ENCODE measurements around the gene RXFP1.

RXFP1 gene

GRCh38 chr4:158588777-158589176, 67.1 kb downstream of the RXFP1 start:
- Histone ChIP-seq H3K4me3 (ENCODE audit: low read depth, low read length) (no peak overlapping the region), H3K9ac (ENCODE audit: low read depth, low read length) (no peak overlapping the region), H3K9me3 (ENCODE audit: control insufficient read depth, insufficient read depth, low read length) (no peaks in the 10 kb centered on the region), H3K27ac (ENCODE audit: low read depth, low read length) (no peak overlapping the region), H3K36me3 (ENCODE audit: control insufficient read depth, insufficient read depth, low read length) (no peaks in the 10 kb centered on the region), H3K27me3 (ENCODE audit: control insufficient read depth, insufficient read depth, low read length) (no peaks in the 10 kb centered on the region), H3K4me1 (ENCODE audit: control insufficient read depth, insufficient read depth, low read length) (no peaks in the 10 kb centered on the region)

- Histone ChIP-seq H3K9ac (ENCODE audit: low read depth, low read length) (no peak overlapping the region), H3K27me3 (ENCODE audit: control insufficient read depth, insufficient read depth, low read length) (no peaks in the 10 kb centered on the region), H3K9me3 (ENCODE audit: control insufficient read depth, insufficient read depth, low read length) (no peaks in the 10 kb centered on the region), H3K27ac (ENCODE audit: low read depth, low read length) (no peak overlapping the region), H3K4me1 (ENCODE audit: control insufficient read depth, insufficient read depth, low read length) (no peaks in the 10 kb centered on the region), H3K36me3 (ENCODE audit: control insufficient read depth, insufficient read depth, low read length) (no peaks in the 10 kb centered on the region), H3K4me3 (ENCODE audit: low read depth, low read length) (no peak overlapping the region)
Measured at GRCh38 chr4:158590306-158590705, 68.6 kb downstream of the RXFP1 start.

GRCh38 chr4:158590824-158591223, 69.1 kb downstream of the RXFP1 start:
- Histone ChIP-seq H3K4me1 (ENCODE audit: control insufficient read depth, insufficient read depth, low read length) (no peaks in the 10 kb centered on the region), H3K4me3 (ENCODE audit: low read depth, low read length) (no peak overlapping the region), H3K9me3 (ENCODE audit: control insufficient read depth, insufficient read depth, low read length) (no peaks in the 10 kb centered on the region), H3K27ac (ENCODE audit: low read depth, low read length) (no peak overlapping the region), H3K27me3 (ENCODE audit: control insufficient read depth, insufficient read depth, low read length) (no peaks in the 10 kb centered on the region), H3K9ac (ENCODE audit: low read depth, low read length) (no peak overlapping the region), H3K36me3 (ENCODE audit: control insufficient read depth, insufficient read depth, low read length) (no peaks in the 10 kb centered on the region)

- H3K4me1 ChIP-seq (ENCODE audit: control insufficient read depth, insufficient read depth, low read length), result no peaks in the 10 kb centered on the region
- H3K27ac ChIP-seq (ENCODE audit: low read depth, low read length), result no peak overlapping the region
- no peaks in the 10 kb centered on the region for H3K9me3 ChIP-seq (ENCODE audit: control insufficient read depth, insufficient read depth, low read length)
- no peaks in the 10 kb centered on the region for H3K36me3 ChIP-seq (ENCODE audit: control insufficient read depth, insufficient read depth, low read length)
- no peak overlapping the region for H3K9ac ChIP-seq (ENCODE audit: low read depth, low read length)
- H3K4me3 ChIP-seq (ENCODE audit: low read depth, low read length), result no peak overlapping the region
- no peaks in the 10 kb centered on the region for H3K27me3 ChIP-seq (ENCODE audit: control insufficient read depth, insufficient read depth, low read length)
Measured at GRCh38 chr4:158597879-158598596, 76.4 kb downstream of the RXFP1 start.

- H3K27ac ChIP-seq (ENCODE audit: low read depth, low read length), result no peak overlapping the region
- H3K4me3 ChIP-seq (ENCODE audit: low read depth, low read length), result no peak overlapping the region
- H3K9me3 ChIP-seq (ENCODE audit: control insufficient read depth, insufficient read depth, low read length), result no peaks in the 10 kb centered on the region
- H3K36me3 ChIP-seq (ENCODE audit: control insufficient read depth, insufficient read depth, low read length), result no peaks in the 10 kb centered on the region
- H3K4me1 ChIP-seq (ENCODE audit: control insufficient read depth, insufficient read depth, low read length), result no peaks in the 10 kb centered on the region
- H3K9ac ChIP-seq (ENCODE audit: low read depth, low read length), result no peak overlapping the region
- H3K27me3 ChIP-seq (ENCODE audit: control insufficient read depth, insufficient read depth, low read length), result no peaks in the 10 kb centered on the region
Measured at GRCh38 chr4:158599150-158599549, 77.5 kb downstream of the RXFP1 start.

- Histone ChIP-seq H3K4me1 (ENCODE audit: control insufficient read depth, insufficient read depth, low read length) (no peaks in the 10 kb centered on the region), H3K4me3 (ENCODE audit: low read depth, low read length) (no peak overlapping the region), H3K27me3 (ENCODE audit: control insufficient read depth, insufficient read depth, low read length) (no peaks in the 10 kb centered on the region), H3K9me3 (ENCODE audit: control insufficient read depth, insufficient read depth, low read length) (no peaks in the 10 kb centered on the region), H3K27ac (ENCODE audit: low read depth, low read length) (no peak overlapping the region), H3K9ac (ENCODE audit: low read depth, low read length) (no peak overlapping the region), H3K36me3 (ENCODE audit: control insufficient read depth, insufficient read depth, low read length) (no peaks in the 10 kb centered on the region)
Measured at GRCh38 chr4:158599765-158600498, 78.2 kb downstream of the RXFP1 start.

GRCh38 chr4:158604369-158604768, 82.7 kb downstream of the RXFP1 start:
- Histone ChIP-seq H3K36me3 (ENCODE audit: control insufficient read depth, insufficient read depth, low read length) (no peaks in the 10 kb centered on the region), H3K9ac (ENCODE audit: low read depth, low read length) (no peak overlapping the region), H3K9me3 (ENCODE audit: control insufficient read depth, insufficient read depth, low read length) (no peaks in the 10 kb centered on the region), H3K27me3 (ENCODE audit: control insufficient read depth, insufficient read depth, low read length) (no peaks in the 10 kb centered on the region), H3K27ac (ENCODE audit: low read depth, low read length) (no peak overlapping the region), H3K4me1 (ENCODE audit: control insufficient read depth, insufficient read depth, low read length) (no peaks in the 10 kb centered on the region), H3K4me3 (ENCODE audit: low read depth, low read length) (no peak overlapping the region)

- H3K36me3 ChIP-seq (ENCODE audit: control insufficient read depth, insufficient read depth, low read length), result no peaks in the 10 kb centered on the region
- no peaks in the 10 kb centered on the region for H3K9me3 ChIP-seq (ENCODE audit: control insufficient read depth, insufficient read depth, low read length)
- no peak overlapping the region for H3K9ac ChIP-seq (ENCODE audit: low read depth, low read length)
- H3K27ac ChIP-seq (ENCODE audit: low read depth, low read length), result no peak overlapping the region
- no peaks in the 10 kb centered on the region for H3K27me3 ChIP-seq (ENCODE audit: control insufficient read depth, insufficient read depth, low read length)
- H3K4me1 ChIP-seq (ENCODE audit: control insufficient read depth, insufficient read depth, low read length), result no peaks in the 10 kb centered on the region
- H3K4me3 ChIP-seq (ENCODE audit: low read depth, low read length), result no peak overlapping the region
Measured at GRCh38 chr4:158605393-158605792, 83.7 kb downstream of the RXFP1 start.

- Histone ChIP-seq H3K4me3 (ENCODE audit: low read depth, low read length) (no peak overlapping the region), H3K4me1 (ENCODE audit: control insufficient read depth, insufficient read depth, low read length) (no peaks in the 10 kb centered on the region), H3K9me3 (ENCODE audit: control insufficient read depth, insufficient read depth, low read length) (no peaks in the 10 kb centered on the region), H3K27me3 (ENCODE audit: control insufficient read depth, insufficient read depth, low read length) (no peaks in the 10 kb centered on the region), H3K9ac (ENCODE audit: low read depth, low read length) (no peak overlapping the region), H3K36me3 (ENCODE audit: control insufficient read depth, insufficient read depth, low read length) (no peaks in the 10 kb centered on the region), H3K27ac (ENCODE audit: low read depth, low read length) (no peak overlapping the region)
Measured at GRCh38 chr4:158606969-158607368, 85.3 kb downstream of the RXFP1 start.

GRCh38 chr4:158609116-158609515, 87.4 kb downstream of the RXFP1 start:
- no peaks in the 10 kb centered on the region for H3K4me1 ChIP-seq (ENCODE audit: control insufficient read depth, insufficient read depth, low read length)
- no peaks in the 10 kb centered on the region for H3K27me3 ChIP-seq (ENCODE audit: control insufficient read depth, insufficient read depth, low read length)
- H3K27ac ChIP-seq (ENCODE audit: low read depth, low read length), result no peak overlapping the region
- H3K36me3 ChIP-seq (ENCODE audit: control insufficient read depth, insufficient read depth, low read length), result no peaks in the 10 kb centered on the region
- no peak overlapping the region for H3K4me3 ChIP-seq (ENCODE audit: low read depth, low read length)
- no peaks in the 10 kb centered on the region for H3K9me3 ChIP-seq (ENCODE audit: control insufficient read depth, insufficient read depth, low read length)
- H3K9ac ChIP-seq (ENCODE audit: low read depth, low read length), result no peak overlapping the region

GRCh38 chr4:158610790-158611189, 89.1 kb downstream of the RXFP1 start:
- Histone ChIP-seq H3K27ac (ENCODE audit: low read depth, low read length) (no peak overlapping the region), H3K9ac (ENCODE audit: low read depth, low read length) (no peak overlapping the region), H3K36me3 (ENCODE audit: control insufficient read depth, insufficient read depth, low read length) (no peaks in the 10 kb centered on the region), H3K4me3 (ENCODE audit: low read depth, low read length) (no peak overlapping the region), H3K27me3 (ENCODE audit: control insufficient read depth, insufficient read depth, low read length) (no peaks in the 10 kb centered on the region), H3K9me3 (ENCODE audit: control insufficient read depth, insufficient read depth, low read length) (no peaks in the 10 kb centered on the region), H3K4me1 (ENCODE audit: control insufficient read depth, insufficient read depth, low read length) (no peaks in the 10 kb centered on the region)
